Stimulated activated CD4-positive, alpha-beta T cell treated with anti-CD3 and anti-CD28 coated beads, Interleukin-15, amount 100 ng/mL, for 1 hour (primary cell): ENCODE results near the gene SIGMAR1.
A peak's percentile ranks its signal among the peaks of the same experiment; 100 is the strongest.

Source experiments
- DNase-seq, 2 donors: peaks; one replicate each; pipeline ENCODE4 v3.0.0-alpha.2; 2020; ENCODE audit warnings: low read depth in 1 of 2, low spot score in 1 of 2

SIGMAR1 gene

DNA sequence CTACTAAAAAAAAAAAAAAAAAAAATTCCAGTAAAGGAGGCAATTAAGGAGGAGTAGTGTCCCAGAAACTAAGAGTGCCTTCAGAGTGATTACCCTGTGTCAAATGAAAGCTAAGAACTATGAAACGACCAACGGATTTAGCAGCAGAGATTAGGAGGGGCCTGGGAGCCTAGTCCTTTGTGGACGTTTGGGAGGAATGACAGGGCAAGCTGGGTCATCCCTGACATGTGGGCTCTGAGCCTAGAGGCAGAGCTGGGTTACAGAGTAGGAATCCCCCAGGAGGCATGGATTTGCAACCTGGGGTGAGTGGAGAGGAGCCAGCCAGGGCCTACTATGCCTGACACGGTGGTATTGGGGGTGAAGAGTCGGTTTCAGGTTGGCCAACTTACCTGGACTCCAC, 4.4 kb downstream of the SIGMAR1 start:
- no peak for DNase-seq

- DNase-seq = no peak
Measured at GRCh38 chr9:34630402-34631154, 7.0 kb downstream of the SIGMAR1 start.

GRCh38 chr9:34629491-34629808, 8.1 kb downstream of the SIGMAR1 start:
- no peak for DNase-seq

DNA sequence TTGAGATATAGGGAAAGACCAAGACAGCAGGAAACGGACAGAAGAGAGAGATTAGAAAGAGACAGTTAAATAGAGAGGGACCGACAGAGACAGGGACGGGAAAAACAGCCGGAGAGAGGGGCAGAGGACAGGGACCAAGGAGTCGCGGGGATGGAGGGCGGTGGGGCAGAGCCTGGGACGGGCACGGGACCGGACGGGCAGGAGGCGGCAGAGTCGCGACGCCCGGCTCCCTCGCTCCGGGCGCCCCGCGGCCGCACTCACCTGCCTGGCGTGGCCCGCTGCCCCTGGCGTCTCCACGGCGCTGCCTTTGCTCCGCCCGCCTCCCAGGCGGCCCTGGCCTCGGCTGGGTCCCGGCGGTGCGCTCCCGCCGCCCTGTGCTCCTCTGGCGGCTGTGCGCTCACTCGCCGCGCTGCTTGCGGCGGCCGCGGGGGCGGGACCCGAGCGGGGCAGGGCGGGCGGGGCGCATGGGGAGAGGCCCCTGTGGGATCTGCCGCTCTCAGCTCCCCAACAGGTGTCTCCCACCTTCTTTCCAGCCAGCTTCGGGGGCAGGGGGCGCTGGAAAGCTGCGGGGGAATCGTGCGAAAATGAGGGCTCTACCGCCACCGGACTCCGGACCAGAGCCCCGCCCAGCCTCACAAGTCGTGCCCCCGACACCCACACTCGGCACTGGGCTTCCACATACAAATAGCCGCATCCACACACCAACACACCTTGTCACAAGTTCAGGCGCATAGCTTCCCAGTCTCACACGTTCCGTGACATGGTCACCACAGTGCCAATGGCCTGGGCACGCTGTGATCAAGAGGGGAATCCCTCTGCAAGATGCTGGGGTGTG, 8.7 kb downstream of the SIGMAR1 start, which contains the start of gene ARID3C:
ARID3C (minus strand) TSS at position 411 of the 835 bp plus-strand sequence. CDS start 1,052 bp downstream, outside the sequence.
- peak in 1 of 2 donors; percentile 43 for DNase-seq

DNA sequence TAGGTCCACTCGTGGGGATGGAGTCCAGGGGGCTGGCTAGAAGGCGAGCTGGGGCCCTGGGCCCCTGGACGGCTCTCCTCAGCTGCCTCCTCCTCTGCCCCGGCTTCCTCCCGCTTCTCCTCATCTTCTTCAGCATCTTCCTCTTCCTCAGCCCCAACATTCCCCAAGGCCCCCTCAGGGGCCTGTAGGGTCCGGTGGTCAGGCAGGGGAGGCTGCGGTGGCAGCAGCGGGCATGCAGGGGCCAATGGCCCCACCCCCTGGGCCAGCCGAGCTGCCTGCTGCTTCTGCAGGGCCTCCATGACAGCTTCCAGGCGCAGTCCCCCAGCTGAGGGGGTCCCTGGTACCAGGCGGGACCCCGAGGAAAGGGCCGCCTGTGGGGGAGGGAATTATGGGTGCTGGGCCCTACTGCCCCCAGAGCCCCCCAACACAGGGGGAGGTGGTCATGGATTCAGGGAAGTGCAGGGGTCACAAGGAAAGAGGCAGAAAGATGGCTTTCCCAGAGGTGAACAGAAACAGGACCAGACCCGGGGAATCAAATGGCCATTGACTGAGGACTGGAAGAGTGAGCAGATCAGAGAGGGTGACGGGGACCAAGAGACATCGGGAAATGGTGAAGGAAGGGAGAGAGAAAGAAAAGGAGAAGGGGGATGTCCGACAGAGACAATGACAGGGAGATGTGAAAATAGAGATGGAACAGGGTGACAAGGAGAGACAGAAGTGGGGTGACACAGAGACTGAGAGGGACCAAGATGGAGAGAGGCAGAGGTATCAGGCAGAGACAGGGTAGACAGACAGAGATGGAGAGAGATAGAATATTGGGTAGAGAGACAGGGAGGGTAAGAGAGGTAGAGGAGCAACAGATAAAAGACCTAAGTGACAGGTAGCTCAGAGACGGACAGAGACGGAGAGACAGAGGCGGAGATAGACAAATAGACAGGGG, 9.6 kb downstream of the SIGMAR1 start:
- DNase-seq = no peak

GRCh38 chr9:34625186-34625486, 12.5 kb downstream of the SIGMAR1 start:
- no peak for DNase-seq

DNA sequence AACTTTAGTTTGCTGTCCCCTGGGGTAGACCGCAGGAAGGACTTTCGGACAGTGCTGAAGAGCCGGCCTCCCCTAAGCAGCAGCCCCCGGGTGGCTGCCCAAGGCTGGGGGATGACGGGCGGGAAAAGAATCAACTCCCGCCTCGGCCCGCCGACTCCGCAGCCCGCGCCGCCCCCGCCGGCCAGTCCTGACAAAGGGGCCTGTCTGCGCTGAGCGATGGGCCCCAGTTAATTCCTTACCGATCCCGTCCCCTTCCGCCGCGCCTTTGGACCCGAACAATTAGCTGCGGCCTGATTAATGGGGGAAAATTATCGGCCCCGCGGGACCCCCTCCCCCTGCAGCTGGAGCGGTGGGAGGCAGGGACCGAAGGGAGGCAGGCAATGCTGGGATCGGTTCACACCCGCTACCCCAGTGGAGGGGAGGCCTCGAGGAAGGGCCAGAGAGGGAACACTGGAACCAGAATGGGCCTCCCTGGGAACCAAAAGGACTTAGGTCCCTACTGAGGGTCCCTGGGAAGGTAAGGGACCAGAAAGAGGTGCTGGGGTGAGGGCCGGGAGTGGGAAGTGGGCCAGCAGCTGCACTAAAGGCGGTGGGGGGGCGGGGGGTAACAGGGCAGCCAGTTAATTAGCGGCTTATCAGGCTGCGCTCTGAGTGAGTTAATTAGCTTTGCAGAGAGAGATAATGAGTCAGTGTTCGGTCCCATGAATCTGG, 13.0 kb downstream of the SIGMAR1 start:
- no peak for DNase-seq

DNA sequence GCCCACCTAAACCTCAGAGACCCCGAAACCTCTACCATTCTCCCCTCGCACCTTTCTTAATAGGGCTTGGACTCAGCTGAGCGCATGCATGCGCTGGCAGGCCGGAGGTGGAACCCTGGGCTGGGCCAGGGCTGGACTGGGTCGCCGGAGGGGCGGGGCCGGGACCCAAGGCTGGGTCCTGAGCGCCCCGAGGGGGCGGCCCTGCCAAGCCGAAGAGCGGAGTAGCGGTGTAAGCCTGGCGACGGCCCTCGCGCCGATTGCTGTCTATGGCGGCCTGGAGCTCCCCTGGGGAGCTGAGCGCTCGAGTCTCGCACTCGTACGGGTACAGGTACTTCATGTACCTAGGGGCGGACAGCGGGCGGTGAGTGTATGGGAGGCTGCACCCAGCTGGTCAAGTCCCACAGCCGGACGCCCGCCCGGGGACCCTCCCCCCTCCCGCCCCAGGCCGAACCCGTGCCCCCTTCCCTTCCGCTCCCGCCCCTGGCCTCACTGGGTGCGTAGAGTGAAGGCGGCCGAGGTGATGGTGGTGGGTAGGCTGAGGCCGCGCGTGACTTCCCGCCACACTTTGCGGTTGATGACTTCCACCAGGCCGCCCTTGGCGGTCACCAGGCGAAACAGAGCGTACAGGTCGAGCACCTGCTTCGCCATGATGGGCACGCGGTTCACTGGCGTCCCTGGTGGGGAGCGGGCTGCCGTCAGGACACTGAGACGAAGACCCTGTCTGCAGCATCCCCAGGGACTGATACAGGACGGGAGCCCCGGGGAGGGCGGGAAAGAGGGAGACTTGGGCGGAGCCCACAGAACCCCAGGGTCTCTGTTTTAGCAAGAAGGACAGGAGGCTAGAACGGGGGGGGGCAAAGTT, 14.0 kb downstream of the SIGMAR1 start:
- no peak for DNase-seq

GRCh38 chr9:34620061-34620994, 17.3 kb downstream of the SIGMAR1 start, which contains the start of gene DCTN3:
TSS of gene DCTN3 (minus strand) at chr9:34620495. CDS start at chr9:34620464, 31 bp downstream.
- DNase-seq = peak; percentile 69 to 81

GRCh38 chr9:34615132-34615531, 22.5 kb downstream of the SIGMAR1 start:
- DNase-seq = no peak

DNA sequence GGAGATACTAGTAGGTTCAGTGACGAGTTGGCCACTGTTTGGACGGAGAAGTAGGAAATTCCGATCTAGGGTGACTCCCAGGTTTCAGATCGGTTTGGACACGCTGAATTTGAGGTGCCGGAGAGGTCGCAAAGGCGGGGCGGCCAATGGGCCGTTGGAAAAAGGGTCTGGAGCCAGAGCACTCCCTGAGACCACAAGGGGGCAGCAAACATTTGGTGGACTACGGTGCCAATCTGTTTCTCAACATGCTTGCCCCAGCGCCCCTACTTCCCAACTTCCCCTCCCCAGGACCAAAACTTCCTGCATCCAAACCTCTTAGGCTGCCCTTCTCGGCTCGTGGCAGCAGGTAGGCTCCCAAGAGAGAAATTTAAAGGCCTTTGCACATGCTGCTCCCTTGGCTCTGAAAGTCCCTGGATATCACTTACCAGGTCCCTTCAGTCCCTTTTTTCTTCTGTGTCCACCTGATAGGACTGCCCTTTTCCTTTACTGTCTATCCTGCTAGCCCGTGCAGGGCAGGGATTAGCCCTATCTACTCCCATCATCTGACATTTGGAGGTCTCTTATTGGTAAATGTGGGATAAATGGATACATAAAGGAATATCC, 24.7 kb downstream of the SIGMAR1 start:
- DNase-seq = peak in 1 of 2 donors; percentile 43

DNA sequence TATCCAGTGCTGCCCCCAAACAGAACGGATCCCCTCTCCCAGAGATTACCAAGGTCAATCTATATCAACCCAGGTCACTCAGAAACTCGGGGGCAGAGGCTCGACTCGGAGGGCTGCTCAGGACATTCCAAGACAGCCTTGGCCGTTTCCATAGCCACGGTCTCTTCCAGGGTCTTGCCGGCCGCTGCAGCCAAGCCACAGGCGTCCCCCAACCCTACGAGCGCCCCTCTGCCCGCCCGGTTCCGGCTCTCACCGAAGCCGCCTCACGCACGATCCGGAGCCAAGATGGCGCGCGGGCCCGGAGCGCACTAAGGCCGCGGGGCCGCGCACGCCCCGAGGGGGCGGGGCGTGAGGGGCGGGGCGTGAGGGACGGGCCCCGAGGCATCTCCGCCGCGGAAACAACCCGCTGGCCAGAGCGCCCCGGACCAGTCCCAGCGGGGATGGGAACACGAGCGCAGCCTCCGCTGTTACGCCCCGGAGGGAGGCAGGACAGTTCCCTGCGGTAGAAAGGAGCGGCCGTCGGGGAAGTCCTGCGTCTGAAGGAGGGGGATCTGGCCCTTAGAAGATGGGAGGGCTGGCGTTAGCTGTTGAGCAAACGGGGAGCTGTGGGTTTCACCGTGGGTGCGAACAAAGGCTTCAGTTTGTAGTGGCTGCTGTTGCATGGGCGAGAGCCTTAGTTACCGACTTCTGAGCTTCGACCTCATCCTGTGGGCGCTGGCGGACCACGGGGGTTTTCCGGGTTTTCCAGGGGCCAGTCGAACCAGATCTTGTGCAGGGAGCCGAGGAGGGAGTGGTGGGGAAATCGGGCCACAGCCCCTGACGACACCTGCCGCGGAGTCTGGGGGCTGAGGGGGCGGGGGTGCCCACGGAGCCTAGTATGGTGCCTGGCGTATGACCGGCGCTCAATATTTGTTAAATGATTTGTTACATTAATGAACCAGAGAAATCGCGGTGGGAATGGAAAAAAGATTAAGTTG, 25.5 kb downstream of the SIGMAR1 start, which contains the start of gene RPP25L:
RPP25L (minus strand) TSS at position 287 of the 977 bp plus-strand sequence. CDS start 801 bp downstream, outside the sequence.
- peak; percentile 71 to 86 for DNase-seq

DNA sequence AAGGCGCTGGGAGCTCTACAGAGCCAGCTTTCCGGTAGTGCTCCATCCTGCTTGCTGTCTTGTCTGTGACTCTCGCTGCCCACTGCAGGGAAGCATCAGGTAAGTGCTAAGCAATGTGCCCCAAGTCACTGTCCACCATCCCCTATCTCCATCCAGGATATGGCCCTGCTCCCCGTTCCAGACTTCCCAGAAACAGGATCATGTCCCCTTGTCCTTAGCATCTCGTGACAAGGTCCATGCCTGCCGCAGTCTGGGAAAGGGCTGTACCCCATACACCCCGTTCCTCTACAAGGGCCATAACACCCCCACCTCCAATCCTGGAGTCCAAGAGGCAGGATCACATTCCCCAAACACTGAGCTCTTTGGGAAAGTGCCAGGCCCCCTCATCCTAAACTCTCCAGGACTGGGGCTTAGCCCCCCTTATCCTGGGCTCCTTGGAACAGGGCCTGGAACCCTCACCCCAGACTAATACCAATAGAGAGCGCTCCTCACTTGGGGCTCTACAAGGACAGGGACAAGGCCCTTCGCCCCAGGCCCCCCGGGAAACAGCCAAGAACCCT, 26.3 kb downstream of the SIGMAR1 start:
- no peak for DNase-seq

GRCh38 chr9:34610434-34611206, 27.0 kb downstream of the SIGMAR1 start:
- DNase-seq = no peak

- DNase-seq = no peak
Measured at GRCh38 chr9:34607331-34607730, 30.3 kb downstream of the SIGMAR1 start.

- no peak for DNase-seq
Measured at GRCh38 chr9:34606905-34607304, 30.7 kb downstream of the SIGMAR1 start.
